Measurements from ENCODE around the gene SYNJ2.
A peak's percentile ranks its signal among the peaks of the same experiment; 100 is the strongest.

SYNJ2 gene

GRCh38 chr6:158009114-158009891 lies 27.6 kb downstream of the SYNJ2 start:
- Histone ChIP-seq H3K4me3 (no peak overlapping the region), H3K36me3 (no peaks in the 10 kb centered on the region), H3K9me3 (replicated peaks in 1 of 11) (no peaks in the 10 kb centered on the region; a peak in 1 of 22 replicates), H3K9ac (peak overlapping the region in 1 of 11 experiments; percentile 25; a peak in 2 of 22 replicates), H4K20me1 (peaks cover 0 to 2% (median 0%) of the 10 kb centered on the region in 11 experiments; a peak in 2 of 22 replicates), H3K27me3 (no peaks in the 10 kb centered on the region), H3K4me1 (peaks cover 43 to 57% (median 53%) of the 10 kb centered on the region in 10 experiments), H3K4me2 (peak overlapping the region; percentile 73 to 97 (median 88)), H3K27ac (peak overlapping the region in 5 of 11 experiments; percentile 29 to 56 (median 41); a peak in 6 of 22 replicates)
- TF ChIP-seq Cebpa-rat (IDR thresholded peaks at IDR 0.05) = no peak

- H3K36me3 ChIP-seq = no peaks in the 10 kb centered on the region
- peak overlapping the region; percentile 73 to 97 (median 88) for H3K4me2 ChIP-seq
- no peak for TF ChIP-seq Cebpa-rat (IDR thresholded peaks at IDR 0.05)
- H3K4me3 ChIP-seq = no peak overlapping the region
- peaks cover 49 to 60% (median 54%) of the 10 kb centered on the region in 10 experiments for H3K4me1 ChIP-seq
- H3K9ac ChIP-seq = no peak overlapping the region
- no peaks in the 10 kb centered on the region; a peak in 1 of 22 replicates for H3K9me3 ChIP-seq (replicated peaks in 1 of 11)
- H4K20me1 ChIP-seq = peaks cover 0 to 2% (median 0%) of the 10 kb centered on the region in 11 experiments; a peak in 2 of 22 replicates
- H3K27me3 ChIP-seq = no peaks in the 10 kb centered on the region
- H3K27ac ChIP-seq = peak overlapping the region in 4 of 11 experiments; percentile 19 to 56 (median 40); a peak in 7 of 22 replicates
Observed at GRCh38 chr6:158009935-158010585, 28.4 kb downstream of the SYNJ2 start.

DNA sequence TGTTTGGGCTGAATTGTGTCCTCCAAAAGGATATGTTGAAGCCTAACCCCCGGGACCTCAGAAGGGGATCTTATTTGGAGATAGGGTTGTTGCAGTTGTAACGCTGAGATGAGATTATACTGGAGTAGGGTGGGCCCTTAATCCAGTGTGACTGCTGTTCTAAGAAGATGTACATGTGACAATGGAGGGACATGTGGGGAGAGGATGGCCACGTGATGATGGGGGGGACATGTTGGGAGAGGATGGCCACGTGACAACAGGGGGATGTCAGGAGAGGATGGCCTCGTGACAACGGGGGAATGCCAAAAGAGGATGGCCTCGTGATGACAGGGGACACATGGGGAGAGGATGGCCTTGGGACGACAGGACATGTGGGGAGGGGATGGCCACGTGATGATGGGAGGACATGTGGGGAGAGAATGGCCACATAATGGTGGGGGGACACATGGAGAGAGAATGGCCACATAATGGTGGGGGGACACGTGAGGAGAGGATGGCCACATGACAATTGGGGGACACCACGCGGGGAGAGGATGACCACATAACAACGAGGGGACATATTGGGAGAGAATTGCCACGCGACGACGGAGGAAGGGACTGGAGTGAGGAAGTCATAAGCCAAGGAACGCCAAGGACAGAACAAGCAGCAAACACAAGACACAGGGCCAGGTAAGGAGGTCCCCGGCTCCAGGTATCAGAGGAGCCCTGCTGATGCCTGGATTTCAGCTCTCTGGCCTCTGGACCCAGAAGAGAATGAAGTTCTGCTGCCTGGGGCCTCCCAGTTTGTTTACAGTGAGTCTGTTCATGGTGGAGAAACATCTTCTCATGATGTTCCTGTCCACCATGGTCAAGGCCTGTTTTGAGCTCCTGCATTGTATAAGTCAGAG lies 29.2 kb downstream of the SYNJ2 start:
- Histone ChIP-seq H3K27ac (peak overlapping the region in 2 of 11 experiments; percentile 19 to 28; a peak in 2 of 22 replicates), H3K27me3 (no peaks in the 10 kb centered on the region), H3K9me3 (replicated peaks in 1 of 11) (no peaks in the 10 kb centered on the region; a peak in 1 of 22 replicates), H3K4me2 (peak overlapping the region in 10 of 11 experiments; percentile 43 to 97 (median 87); a peak in 20 of 22 replicates), H3K4me1 (peaks cover 51 to 65% (median 58%) of the 10 kb centered on the region in 10 experiments), H3K9ac (no peak overlapping the region), H3K4me3 (no peak overlapping the region), H3K36me3 (no peaks in the 10 kb centered on the region), H4K20me1 (peaks cover 0 to 2% (median 0%) of the 10 kb centered on the region in 11 experiments; a peak in 2 of 22 replicates)
- no peak for TF ChIP-seq Cebpa-rat (IDR thresholded peaks at IDR 0.05)

DNA sequence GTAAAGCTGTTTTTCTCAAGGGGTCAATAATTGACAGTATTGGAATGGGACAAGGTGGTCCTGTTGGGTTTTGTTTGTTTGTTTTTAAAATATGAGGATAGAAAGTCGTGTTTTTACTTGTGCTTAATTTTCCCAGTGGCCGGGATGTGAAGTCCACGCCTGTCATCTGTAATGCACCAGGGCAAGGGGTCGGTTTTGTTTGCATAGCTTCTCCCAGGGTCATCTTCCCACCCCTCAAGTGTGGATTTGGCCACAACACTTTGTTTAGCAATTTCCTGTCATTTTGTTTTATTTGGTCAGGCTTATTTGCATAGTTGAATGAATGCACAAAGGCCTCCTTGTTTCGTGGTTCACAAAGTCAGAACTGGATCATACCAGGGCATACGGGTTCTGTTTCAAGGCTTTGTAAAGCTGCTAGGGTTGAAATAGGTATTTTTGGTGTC lies 29.8 kb downstream of the SYNJ2 start:
- Histone ChIP-seq H3K4me2 (peak overlapping the region; percentile 3 to 96 (median 55); a peak in 20 of 22 replicates), H4K20me1 (peaks cover 0 to 2% (median 0%) of the 10 kb centered on the region in 11 experiments; a peak in 2 of 22 replicates), H3K9ac (no peak overlapping the region), H3K27ac (peak overlapping the region in 1 of 11 experiments; percentile 28; a peak in 1 of 22 replicates), H3K27me3 (no peaks in the 10 kb centered on the region), H3K9me3 (replicated peaks in 1 of 11) (no peaks in the 10 kb centered on the region; a peak in 1 of 22 replicates), H3K4me3 (no peak overlapping the region), H3K4me1 (peaks cover 51 to 68% (median 58%) of the 10 kb centered on the region in 10 experiments), H3K36me3 (no peaks in the 10 kb centered on the region)
- no peak for TF ChIP-seq Cebpa-rat (IDR thresholded peaks at IDR 0.05)

GRCh38 chr6:158011980-158012566 lies 30.4 kb downstream of the SYNJ2 start:
- Histone ChIP-seq H3K4me3 (no peak overlapping the region), H3K9ac (no peak overlapping the region), H3K36me3 (no peaks in the 10 kb centered on the region), H3K4me1 (peaks cover 51 to 74% (median 58%) of the 10 kb centered on the region in 10 experiments), H4K20me1 (peaks cover 0 to 2% (median 0%) of the 10 kb centered on the region in 11 experiments; a peak in 2 of 22 replicates), H3K27ac (0 out of 22 replicates have a peak overlapping the region, but pooled peaks of 1 of the 11 experiments have one; percentile 7), H3K4me2 (peak overlapping the region; percentile 3 to 96 (median 55); a peak in 19 of 22 replicates), H3K27me3 (no peaks in the 10 kb centered on the region; a peak in 1 of 22 replicates), H3K9me3 (replicated peaks in 1 of 11) (no peaks in the 10 kb centered on the region; a peak in 1 of 22 replicates)
- TF ChIP-seq Cebpa-rat (IDR thresholded peaks at IDR 0.05) = no peak

- TF ChIP-seq Cebpa-rat (IDR thresholded peaks at IDR 0.05) = no peak
- H3K36me3 ChIP-seq = no peaks in the 10 kb centered on the region
- H3K9me3 ChIP-seq (replicated peaks in 1 of 11) = no peaks in the 10 kb centered on the region; a peak in 1 of 22 replicates
- no peak overlapping the region for H3K4me3 ChIP-seq
- no peak overlapping the region; a peak in 1 of 22 replicates for H3K9ac ChIP-seq
- H3K27ac ChIP-seq = peak overlapping the region in 5 of 11 experiments; percentile 62 to 73 (median 70); a peak in 8 of 22 replicates
- peaks cover 53 to 81% (median 67%) of the 10 kb centered on the region in 10 experiments for H3K4me1 ChIP-seq
- peaks cover 0 to 4% (median 0%) of the 10 kb centered on the region in 11 experiments; a peak in 2 of 22 replicates for H4K20me1 ChIP-seq
- peak overlapping the region in 9 of 11 experiments; percentile 49 to 87 (median 79); a peak in 18 of 22 replicates for H3K4me2 ChIP-seq
- peaks cover 0 to 15% (median 0%) of the 10 kb centered on the region in 11 experiments; a peak in 7 of 22 replicates for H3K27me3 ChIP-seq
Observed at GRCh38 chr6:158013904-158014504, 32.3 kb downstream of the SYNJ2 start.

GRCh38 chr6:158014505-158015187 lies 33.0 kb downstream of the SYNJ2 start:
- Histone ChIP-seq H3K9ac (peak overlapping the region in 1 of 11 experiments; percentile 27; a peak in 1 of 22 replicates), H3K36me3 (no peaks in the 10 kb centered on the region), H4K20me1 (peaks cover 0 to 6% (median 0%) of the 10 kb centered on the region in 11 experiments; a peak in 1 of 22 replicates), H3K4me3 (no peak overlapping the region), H3K4me2 (peak overlapping the region; percentile 21 to 87 (median 79); a peak in 21 of 22 replicates), H3K27ac (peak overlapping the region in 8 of 11 experiments; percentile 15 to 73 (median 65); a peak in 14 of 22 replicates), H3K4me1 (peaks cover 53 to 81% (median 67%) of the 10 kb centered on the region in 10 experiments), H3K9me3 (replicated peaks in 1 of 11) (no peaks in the 10 kb centered on the region; a peak in 1 of 22 replicates), H3K27me3 (peaks cover 0 to 21% (median 0%) of the 10 kb centered on the region in 11 experiments; a peak in 7 of 22 replicates)
- TF ChIP-seq Cebpa-rat (IDR thresholded peaks at IDR 0.05) = no peak

Measured in BLaER1 treated with 17β-estradiol and CSF1 and Interleukin-3, amounts not matched to agents 10 nM and 100 nM (cell line).